Measurements from ENCODE around the gene STIP1. TPM values are rescaled to one million over a fixed set of nuclear protein-coding genes. Genes with fewer than 3 reads are reported as not detected.

The STIP1 gene
- total RNA-seq, 1 experiment from 2014 or later, result 336 TPM

DNA sequence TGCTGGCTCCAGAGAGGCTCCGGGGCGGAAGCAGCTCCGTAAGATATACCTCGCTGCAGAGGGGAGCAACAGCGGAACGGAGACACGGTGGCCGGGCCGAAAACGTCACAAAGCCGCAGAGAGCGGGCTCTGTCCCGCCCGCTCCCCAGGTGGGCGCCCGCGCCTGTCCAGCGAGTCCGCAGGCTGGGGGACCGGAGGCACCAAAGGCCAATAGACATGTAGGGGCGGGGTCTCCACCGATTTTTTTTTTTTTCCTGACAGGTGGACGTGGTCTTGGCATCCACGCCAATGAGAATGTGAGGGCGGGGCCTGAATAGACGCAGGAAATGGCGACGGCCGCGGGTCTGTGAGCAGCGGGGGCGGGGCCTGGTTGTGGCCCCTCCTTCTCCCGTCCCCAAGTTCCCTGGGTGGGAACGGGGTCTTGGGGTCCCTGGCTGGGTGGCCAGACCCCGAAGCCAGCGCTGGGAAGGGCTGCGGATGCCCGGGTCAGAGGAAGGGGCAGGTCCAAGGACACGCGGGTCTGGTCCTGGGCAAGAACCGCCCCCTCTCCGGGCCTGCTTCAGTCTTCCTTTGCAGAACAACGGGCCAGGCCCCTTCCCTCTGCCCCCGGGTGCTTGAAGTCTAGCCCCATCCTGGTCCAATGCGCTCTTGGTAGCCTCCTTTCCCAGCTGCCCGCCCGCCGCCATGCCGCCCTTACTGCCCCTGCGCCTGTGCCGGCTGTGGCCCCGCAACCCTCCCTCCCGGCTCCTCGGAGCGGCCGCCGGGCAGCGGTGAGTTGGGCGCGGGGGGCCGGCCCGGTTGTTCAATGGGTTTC lies 44.4 kb downstream of the STIP1 start, which contains the start of gene DNAJC4:
Gene DNAJC4 (plus strand): TSS at position 378 of the 814 bp plus-strand sequence. CDS start 307 bp downstream, at position 685.
- H3K4me1 ChIP-seq (ENCODE audit: control insufficient read depth in 1 of 2, insufficient read depth in 2 of 2, low read length in 2 of 2), result peaks cover 27 to 67% of the 10 kb centered on the region in 2 experiments

More for the DNA sequence above, 44.4 kb downstream of the STIP1 start, which contains the start of gene DNAJC4:
- peak within 1 kb of the TSS; percentile 88 for H3K9ac ChIP-seq (ENCODE audit: low read length)
- TF ChIP-seq EZH2 (IDR thresholded peaks at IDR 0.05) (no peak), EGR1 (IDR thresholded peaks at IDR 0.05; ENCODE audit: low read depth) (no peak), SIN3A (IDR thresholded peaks at IDR 0.05; ENCODE audit: low read depth) (no peak), EZH2phosphoT487 (IDR thresholded peaks at IDR 0.05; ENCODE audit: borderline replicate concordance) (no peak), POLR2AphosphoS5 (IDR thresholded peaks at IDR 0.05; ENCODE audit: low read depth, low read length) (peak; percentile 84), FOSL1 (IDR thresholded peaks at IDR 0.05; ENCODE audit: low read depth) (no peak), YY1 (IDR thresholded peaks at IDR 0.05; ENCODE audit: extremely low read depth, insufficient replicate concordance, low read depth, low read length) (peak; percentile 79), ZFX (IDR thresholded peaks at IDR 0.05) (peak; percentile 61; the same call in 1 of the 2 replicates), RAD21 (IDR thresholded peaks at IDR 0.05; ENCODE audit: low read depth) (no peak), CTCF (IDR thresholded peaks at IDR 0.05 in 2 of 3, conservative IDR thresholded peaks at IDR 0.05 in 1 of 3; ENCODE audit: borderline replicate concordance in 1 of 3, insufficient read depth in 1 of 3, low read depth in 2 of 3, low read length in 2 of 3) (no peak), SP1 (IDR thresholded peaks at IDR 0.05; ENCODE audit: low read depth) (no peak)
- TF ChIP-seq, protein P1, sequence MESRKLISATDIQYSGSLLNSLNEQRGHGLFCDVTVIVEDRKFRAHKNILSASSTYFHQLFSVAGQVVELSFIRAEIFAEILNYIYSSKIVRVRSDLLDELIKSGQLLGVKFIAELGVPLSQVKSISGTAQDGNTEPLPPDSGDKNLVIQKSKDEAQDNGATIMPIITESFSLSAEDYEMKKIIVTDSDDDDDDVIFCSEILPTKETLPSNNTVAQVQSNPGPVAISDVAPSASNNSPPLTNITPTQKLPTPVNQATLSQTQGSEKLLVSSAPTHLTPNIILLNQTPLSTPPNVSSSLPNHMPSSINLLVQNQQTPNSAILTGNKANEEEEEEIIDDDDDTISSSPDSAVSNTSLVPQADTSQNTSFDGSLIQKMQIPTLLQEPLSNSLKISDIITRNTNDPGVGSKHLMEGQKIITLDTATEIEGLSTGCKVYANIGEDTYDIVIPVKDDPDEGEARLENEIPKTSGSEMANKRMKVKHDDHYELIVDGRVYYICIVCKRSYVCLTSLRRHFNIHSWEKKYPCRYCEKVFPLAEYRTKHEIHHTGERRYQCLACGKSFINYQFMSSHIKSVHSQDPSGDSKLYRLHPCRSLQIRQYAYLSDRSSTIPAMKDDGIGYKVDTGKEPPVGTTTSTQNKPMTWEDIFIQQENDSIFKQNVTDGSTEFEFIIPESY (IDR thresholded peaks at IDR 0.05; ENCODE audit: extremely low read depth, insufficient replicate concordance, low read length), result peak; percentile 5
- H2AFZ ChIP-seq (ENCODE audit: low read depth, low read length, poor library complexity, severe bottlenecking), result no peak within 1 kb of the TSS
- H3K4me2 ChIP-seq (ENCODE audit: low read length), result peak within 1 kb of the TSS; percentile 99
- H3K36me3 ChIP-seq (ENCODE audit: control insufficient read depth in 1 of 2, insufficient read depth in 2 of 2, low read length in 2 of 2), result no peaks in the 10 kb centered on the region
- no TSS peak for BruUV-seq (replicated peaks)
- no peaks in the 10 kb centered on the region for H3K27me3 ChIP-seq (ENCODE audit: insufficient read depth, low read length)
- intact Hi-C loops (cut with micrococcal nuclease), result no loop called here
- DNase-seq (ENCODE audit: low read depth, low spot score), result peak; percentile 89
- peak; percentile 41 for ATAC-seq
- no peaks in the 10 kb centered on the region for H4K20me1 ChIP-seq (ENCODE audit: insufficient read depth)
- peaks cover 16% of the 10 kb centered on the region for H3K79me2 ChIP-seq (ENCODE audit: insufficient read depth, low read length)
- H3K27ac ChIP-seq (ENCODE audit: low read depth, low read length), result peak within 1 kb of the TSS; percentile 61
- H3K9me3 ChIP-seq (ENCODE audit: control insufficient read depth in 1 of 2, insufficient read depth in 1 of 2, low read depth in 1 of 2, low read length in 2 of 2), result no peaks in the 10 kb centered on the region
- ChIA-PET CTCF (no interaction called here), POLR2A (interaction anchor here (1.1 to 1.2 kb wide), 2 partner anchors 9 to 53 kb away, joined by 3 to 4 read pairs; no protein-coding TSS in a partner anchor), RAD21 (ENCODE audit: low non-redundant PET in 1 of 2, low total read pairs in 2 of 2, uncharacterized antibody in 2 of 2, unreplicated experiment in 2 of 2) (no interaction called here)
- H3K4me3 ChIP-seq (replicated peaks in 1 of 2; ENCODE audit: low read depth in 1 of 2, low read length in 2 of 2), result peak within 1 kb of the TSS; percentile 71 to 89
- H3K9me2 ChIP-seq (ENCODE audit: insufficient read depth), result no peaks in the 10 kb centered on the region

All from HCT116 (cell line).